PFSK-1 (cell line): Measurements from ENCODE around the gene SCN8A.

Source experiments
- FOXP2 ChIP-seq: optimal IDR thresholded peaks from 2 replicates; pipeline ENCODE3; 2011; ENCODE audit warnings: borderline replicate concordance, control low read depth, inconsistent platforms; ENCODE audit not compliant: insufficient read depth; ENCODE audit errors: extremely low read length, extremely low read depth
- POLR2AphosphoS5 ChIP-seq: IDR thresholded peaks from 2 replicates; pipeline ENCODE4 v1.6.1; 2012; ENCODE audit warnings: low read depth, mild to moderate bottlenecking, control low read depth, low read length, moderate library complexity
- REST ChIP-seq, 2 experiments: IDR thresholded peaks; 2 replicates each; pipeline versions ENCODE4 v1.6.1 to v1.8.0; 2011 to 2012; ENCODE audit warnings: low read depth in 2 of 2, low read length in 2 of 2, control low read depth in 1 of 2, inconsistent platforms in 1 of 2, mild to moderate bottlenecking in 1 of 2, moderate library complexity in 1 of 2; ENCODE audit not compliant: insufficient read depth in 1 of 2
- SIN3A ChIP-seq: IDR thresholded peaks from 2 replicates; pipeline ENCODE4 v1.6.1; 2012; ENCODE audit warnings: mild to moderate bottlenecking, low read length, moderate library complexity, borderline replicate concordance; ENCODE audit not compliant: insufficient read depth
- TAF1 ChIP-seq: IDR thresholded peaks from 2 replicates; pipeline ENCODE4 v1.6.1; 2012; ENCODE audit warnings: low read length, control low read depth, borderline replicate concordance; ENCODE audit not compliant: insufficient read depth

SCN8A gene

GRCh38 chr12:51839310-51839947 lies 248.4 kb downstream of the SCN8A start:
- TF ChIP-seq TAF1: no peak
- TF ChIP-seq REST (IDR thresholded peaks at IDR 0.05; ENCODE audit: insufficient read depth in 1 of 2, low read depth in 2 of 2, low read length in 2 of 2): no peak
- TF ChIP-seq FOXP2: no peak
- TF ChIP-seq POLR2AphosphoS5: no peak
- TF ChIP-seq SIN3A: no peak

- TF ChIP-seq SIN3A (no peak), POLR2AphosphoS5 (no peak), TAF1 (no peak), REST (IDR thresholded peaks at IDR 0.05; ENCODE audit: insufficient read depth in 1 of 2, low read depth in 2 of 2, low read length in 2 of 2) (no peak)
These were observed 249.9 kb downstream of the SCN8A start for GRCh38 chr12:51840966-51841365.

GRCh38 chr12:51841727-51842126 lies 250.7 kb downstream of the SCN8A start:
- no peak for TF ChIP-seq SIN3A
- TF ChIP-seq POLR2AphosphoS5: no peak
- TF ChIP-seq TAF1: no peak
- no peak for TF ChIP-seq FOXP2
- TF ChIP-seq REST (IDR thresholded peaks at IDR 0.05; ENCODE audit: insufficient read depth in 1 of 2, low read depth in 2 of 2, low read length in 2 of 2): no peak

GRCh38 chr12:51844854-51845253 lies 253.8 kb downstream of the SCN8A start:
- TF ChIP-seq TAF1 (no peak), REST (IDR thresholded peaks at IDR 0.05; ENCODE audit: insufficient read depth in 1 of 2, low read depth in 2 of 2, low read length in 2 of 2) (no peak), FOXP2 (no peak), POLR2AphosphoS5 (no peak), SIN3A (no peak)

GRCh38 chr12:51845482-51845881 lies 254.4 kb downstream of the SCN8A start:
- TF ChIP-seq FOXP2 (no peak), REST (IDR thresholded peaks at IDR 0.05; ENCODE audit: insufficient read depth in 1 of 2, low read depth in 2 of 2, low read length in 2 of 2) (no peak), POLR2AphosphoS5 (no peak), SIN3A (no peak), TAF1 (no peak)
